Measurements from ENCODE around the gene EPC2.

The EPC2 gene

GRCh38 chr2:148643998-148644882 lies at the start of gene EPC2:
Gene EPC2, plus strand, starts transcription at chr2:148644751. Its CDS starts 267 bp downstream, at chr2:148645018.
- peak; percentile 86 to 89 for DNase-seq

- DNase-seq = no peak
Observed at GRCh38 chr2:148596018-148596417, 48.5 kb upstream of the EPC2 start.

- no peak for DNase-seq
Observed at GRCh38 chr2:148599109-148599991, 45.2 kb upstream of the EPC2 start.

GRCh38 chr2:148602885-148603561 lies 41.5 kb upstream of the EPC2 start:
- DNase-seq = peak in 1 of 2 donors; percentile 21

GRCh38 chr2:148603562-148603920 lies 41.0 kb upstream of the EPC2 start:
- no peak for DNase-seq

GRCh38 chr2:148604927-148605326 lies 39.6 kb upstream of the EPC2 start:
- no peak for DNase-seq

- no peak for DNase-seq
Observed at GRCh38 chr2:148607566-148607965, 37.0 kb upstream of the EPC2 start.

- no peak for DNase-seq
Observed at GRCh38 chr2:148613231-148614013, 31.1 kb upstream of the EPC2 start.

GRCh38 chr2:148614014-148614321 lies 30.6 kb upstream of the EPC2 start:
- DNase-seq = no peak

GRCh38 chr2:148614322-148615049 lies 30.1 kb upstream of the EPC2 start:
- no peak for DNase-seq

GRCh38 chr2:148615381-148615841 lies 29.1 kb upstream of the EPC2 start:
- DNase-seq = no peak

GRCh38 chr2:148616662-148617061 lies 27.9 kb upstream of the EPC2 start:
- DNase-seq = no peak

GRCh38 chr2:148617219-148617618 lies 27.3 kb upstream of the EPC2 start:
- no peak for DNase-seq

- no peak for DNase-seq
Observed at GRCh38 chr2:148619560-148620195, 24.9 kb upstream of the EPC2 start.

- DNase-seq = no peak
Observed at GRCh38 chr2:148622366-148622765, 22.2 kb upstream of the EPC2 start.

GRCh38 chr2:148623086-148623485 lies 21.5 kb upstream of the EPC2 start:
- DNase-seq = no peak

GRCh38 chr2:148627224-148627623 lies 17.3 kb upstream of the EPC2 start:
- DNase-seq = no peak

- DNase-seq = no peak
Observed at GRCh38 chr2:148634749-148635148, 9.8 kb upstream of the EPC2 start.

- no peak for DNase-seq
Observed at GRCh38 chr2:148638543-148638942, 6.0 kb upstream of the EPC2 start.

GRCh38 chr2:148640767-148641166 lies 3.8 kb upstream of the EPC2 start:
- DNase-seq = no peak

GRCh38 chr2:148642112-148642744 lies 2.3 kb upstream of the EPC2 start:
- DNase-seq = no peak
